NCI-H1105 treated with DMSO at 0.1 percent for 48 hours (cell line): ENCODE results near the gene TERB2.
"Not testable (repeated sequence)": the region's sequence is repeated elsewhere in the genome, so short reads cannot be mapped to it uniquely, and the experiment has no call there.

ENCODE experiments used
- DNase-seq: peaks from one replicate; lab custom pipeline; 2025; lab: John Stamatoyannopoulos, UW

TERB2 gene

GRCh38 chr15:44956388-44956787 is at the start of gene TERB2:
TSS of gene TERB2 (plus strand) at chr15:44956687. CDS start at chr15:44956719, 32 bp downstream.
- no peak for DNase-seq

- DNase-seq = no peak
These were observed 47.1 kb upstream of the TERB2 start for GRCh38 chr15:44909423-44909822.

- DNase-seq = no peak
These were observed 45.4 kb upstream of the TERB2 start for GRCh38 chr15:44910981-44911625.

GRCh38 chr15:44912186-44912585 is 44.3 kb upstream of the TERB2 start:
- DNase-seq = not testable (repeated sequence)

GRCh38 chr15:44912974-44913448 is 43.5 kb upstream of the TERB2 start:
- not testable (repeated sequence) for DNase-seq

GRCh38 chr15:44918136-44918535 is 38.4 kb upstream of the TERB2 start:
- no peak for DNase-seq

- not testable (repeated sequence) for DNase-seq
These were observed 27.8 kb upstream of the TERB2 start for GRCh38 chr15:44928658-44929057.

- not testable (repeated sequence) for DNase-seq
These were observed 26.2 kb upstream of the TERB2 start for GRCh38 chr15:44930283-44930682.

GRCh38 chr15:44958302-44958701 is 1.8 kb downstream of the TERB2 start:
- not testable (repeated sequence) for DNase-seq

GRCh38 chr15:44968475-44968874 is 12.0 kb downstream of the TERB2 start:
- no peak for DNase-seq

- DNase-seq = no peak
These were observed 14.5 kb downstream of the TERB2 start for GRCh38 chr15:44971036-44971435.

- peak; percentile 7 for DNase-seq
These were observed 19.7 kb downstream of the TERB2 start for GRCh38 chr15:44976183-44976582.

GRCh38 chr15:44977781-44978180 is 21.3 kb downstream of the TERB2 start:
- DNase-seq = peak; percentile 47

- not testable (repeated sequence) for DNase-seq
These were observed 23.3 kb downstream of the TERB2 start for GRCh38 chr15:44979617-44980339.

- DNase-seq = not testable (repeated sequence)
These were observed 27.7 kb downstream of the TERB2 start for GRCh38 chr15:44984144-44984543.

- DNase-seq = not testable (repeated sequence)
These were observed 30.0 kb downstream of the TERB2 start for GRCh38 chr15:44986346-44987055.

GRCh38 chr15:44987711-44988110 is 31.2 kb downstream of the TERB2 start:
- DNase-seq = not testable (repeated sequence)

- DNase-seq = not testable (repeated sequence)
These were observed 31.8 kb downstream of the TERB2 start for GRCh38 chr15:44988184-44988869.

GRCh38 chr15:44988870-44989219 is 32.4 kb downstream of the TERB2 start:
- not testable (repeated sequence) for DNase-seq

- DNase-seq = not testable (repeated sequence)
These were observed 41.1 kb downstream of the TERB2 start for GRCh38 chr15:44997632-44998031.

GRCh38 chr15:44999105-44999504 is 42.6 kb downstream of the TERB2 start:
- no peak for DNase-seq

GRCh38 chr15:45001180-45001579 is 44.7 kb downstream of the TERB2 start:
- not testable (repeated sequence) for DNase-seq
